Stimulated activated naive CD4-positive, alpha-beta T cell treated with Interleukin-2 at 50 U/mL for 16 hours (primary cell): ENCODE results near the gene IFNL1.
"Not testable (repeated sequence)": the region's sequence is repeated elsewhere in the genome, so short reads cannot be mapped to it uniquely, and the experiment has no call there.

Source experiments
- DNase-seq: peaks from one replicate; lab custom pipeline; 2025; lab: John Stamatoyannopoulos, UW

Gene IFNL1

GRCh38 chr19:39296055-39296645, at the start of gene IFNL1:
Gene IFNL1 (plus strand): TSS chr19:39296407. CDS start chr19:39296422, 15 bp downstream.
- no peak for DNase-seq

- peak; percentile 10 for DNase-seq
These were observed 49.1 kb upstream of the IFNL1 start for GRCh38 chr19:39246951-39247669.

- DNase-seq = no peak
These were observed 48.2 kb upstream of the IFNL1 start for GRCh38 chr19:39247701-39248664.

- DNase-seq = no peak
These were observed 47.4 kb upstream of the IFNL1 start, which contains the start of gene IFNL4 for GRCh38 chr19:39248806-39249205. Gene IFNL4 (minus strand): TSS chr19:39248856.

GRCh38 chr19:39251081-39251480, 45.1 kb upstream of the IFNL1 start:
- DNase-seq = no peak

GRCh38 chr19:39251846-39252245, 44.4 kb upstream of the IFNL1 start:
- DNase-seq = no peak

- DNase-seq = no peak
These were observed 43.7 kb upstream of the IFNL1 start for GRCh38 chr19:39252458-39252857.

- no peak for DNase-seq
These were observed 42.6 kb upstream of the IFNL1 start for GRCh38 chr19:39253374-39254149.

GRCh38 chr19:39254531-39255345, 41.5 kb upstream of the IFNL1 start:
- DNase-seq = no peak

GRCh38 chr19:39257227-39257626, 39.0 kb upstream of the IFNL1 start:
- no peak for DNase-seq

- DNase-seq = no peak
These were observed 34.5 kb upstream of the IFNL1 start for GRCh38 chr19:39261704-39262103.

- no peak for DNase-seq
These were observed 33.7 kb upstream of the IFNL1 start for GRCh38 chr19:39262496-39262895.

GRCh38 chr19:39263912-39264305, 32.3 kb upstream of the IFNL1 start:
- DNase-seq = no peak

- DNase-seq = no peak
These were observed 31.6 kb upstream of the IFNL1 start for GRCh38 chr19:39264306-39265290.

- DNase-seq = no peak
These were observed 30.8 kb upstream of the IFNL1 start for GRCh38 chr19:39265321-39265916.

GRCh38 chr19:39268085-39268484, 28.1 kb upstream of the IFNL1 start, which contains the start of gene IFNL2:
Gene IFNL2 (plus strand): TSS chr19:39268396. CDS start chr19:39268569, 173 bp downstream.
- DNase-seq = not testable (repeated sequence)

- not testable (repeated sequence) for DNase-seq
These were observed 27.5 kb upstream of the IFNL1 start for GRCh38 chr19:39268531-39269223.

- not testable (repeated sequence) for DNase-seq
These were observed 26.8 kb upstream of the IFNL1 start for GRCh38 chr19:39269369-39269768.
